ENCODE measurements around the gene ZNF408. TPM values are rescaled to one million over a fixed set of nuclear protein-coding genes. Genes with fewer than 3 reads are reported as not detected.

The ZNF408 gene
- polyA plus RNA-seq, 1 donor, result 9.5 TPM

DNA sequence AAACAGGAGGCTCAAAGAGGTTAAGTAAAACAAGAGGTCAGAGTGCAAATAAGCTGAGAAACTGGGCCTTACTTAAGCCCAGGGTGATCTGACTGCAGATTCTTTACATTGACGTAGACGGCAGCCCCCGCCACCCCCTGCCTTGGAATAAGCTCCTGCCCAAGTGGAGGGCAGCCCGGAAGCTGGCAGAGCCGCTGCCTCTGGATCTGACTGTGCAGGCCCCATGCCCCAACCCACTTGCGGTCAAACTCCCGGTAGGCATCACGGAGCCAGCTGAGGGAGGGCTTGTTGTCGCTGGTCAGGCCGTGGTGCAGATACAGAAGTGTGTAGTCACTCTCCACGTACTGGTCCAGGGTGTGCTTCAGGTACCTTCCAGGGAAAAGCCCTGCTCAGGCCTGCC lies 19.0 kb upstream of the ZNF408 start:
- Histone ChIP-seq H3K4me1 (ENCODE audit: control insufficient read depth, insufficient read depth, low read length) (peaks cover 6% of the 10 kb centered on the region), H3K27ac (ENCODE audit: low read length) (no peak overlapping the region), H3K9me3 (ENCODE audit: control insufficient read depth, low read depth, low read length) (no peaks in the 10 kb centered on the region), H3K4me3 (ENCODE audit: low read length) (no peak overlapping the region), H3K27me3 (ENCODE audit: control insufficient read depth, insufficient read depth, low read length) (no peaks in the 10 kb centered on the region), H3K36me3 (ENCODE audit: control insufficient read depth, insufficient read depth, low read length) (peaks cover 68% of the 10 kb centered on the region)
- no peak for DNase-seq
- WGBS (ENCODE audit: insufficient coverage, low lambda C conversion rate), result no CpG with 5 or more reads among the region's 11 CpGs

DNA sequence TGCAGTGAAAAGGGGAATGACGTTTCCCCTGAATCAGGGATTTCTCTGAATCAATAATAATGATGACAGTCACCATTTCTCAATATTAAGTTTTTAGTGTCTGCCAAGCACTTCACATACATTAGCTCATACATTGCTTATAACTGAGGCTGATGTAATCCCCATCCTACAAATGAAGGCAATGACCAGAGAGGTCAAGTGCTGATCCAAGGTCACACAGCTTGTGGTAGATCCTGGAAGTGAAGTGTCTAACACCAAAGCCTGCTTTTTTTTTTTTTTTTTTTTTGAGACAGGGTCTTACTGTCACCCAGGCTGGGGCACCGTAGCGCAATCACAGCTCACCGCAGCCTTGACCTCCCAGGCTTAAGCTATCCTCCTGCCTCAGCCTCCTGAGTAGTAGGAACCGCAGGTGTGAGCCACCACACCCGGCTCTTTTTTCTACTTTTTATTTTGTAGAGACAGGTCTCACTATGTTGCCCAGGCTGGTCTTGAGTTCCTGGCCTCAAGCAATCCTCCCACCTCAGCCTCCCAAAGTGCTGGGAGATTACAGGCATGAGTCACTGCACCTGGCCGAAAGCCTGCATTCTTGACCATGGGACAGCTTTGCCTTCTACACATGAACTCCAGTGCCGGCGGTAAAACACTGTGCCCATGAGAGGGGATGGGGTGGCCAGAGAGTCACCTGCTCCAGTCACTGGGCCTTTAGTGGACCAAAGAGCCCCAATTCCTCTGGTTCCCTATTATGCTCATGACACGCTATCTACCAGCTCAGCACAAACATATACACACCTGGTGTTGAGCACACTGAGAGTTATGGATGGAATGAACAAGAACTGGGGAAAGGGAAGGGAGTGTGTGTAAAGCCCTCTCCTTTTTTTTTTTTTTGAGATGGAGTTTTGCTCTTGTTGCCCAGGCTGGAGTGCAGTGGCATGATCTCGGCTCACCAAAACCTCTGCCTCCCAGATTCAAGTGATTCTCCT lies 17.8 kb upstream of the ZNF408 start:
- Histone ChIP-seq H3K27ac (ENCODE audit: low read length) (no peak overlapping the region), H3K36me3 (ENCODE audit: control insufficient read depth, insufficient read depth, low read length) (peaks cover 72% of the 10 kb centered on the region), H3K9me3 (ENCODE audit: control insufficient read depth, low read depth, low read length) (no peaks in the 10 kb centered on the region), H3K4me3 (ENCODE audit: low read length) (no peak overlapping the region), H3K27me3 (ENCODE audit: control insufficient read depth, insufficient read depth, low read length) (no peaks in the 10 kb centered on the region), H3K4me1 (ENCODE audit: control insufficient read depth, insufficient read depth, low read length) (peaks cover 6% of the 10 kb centered on the region)
- no CpG with 5 or more reads among the region's 11 CpGs for WGBS (ENCODE audit: insufficient coverage, low lambda C conversion rate)
- DNase-seq, result no peak

- Histone ChIP-seq H3K4me1 (ENCODE audit: control insufficient read depth, insufficient read depth, low read length) (peaks cover 4% of the 10 kb centered on the region), H3K4me3 (ENCODE audit: low read length) (no peak overlapping the region), H3K27ac (ENCODE audit: low read length) (no peak overlapping the region), H3K27me3 (ENCODE audit: control insufficient read depth, insufficient read depth, low read length) (no peaks in the 10 kb centered on the region), H3K36me3 (ENCODE audit: control insufficient read depth, insufficient read depth, low read length) (peaks cover 65% of the 10 kb centered on the region), H3K9me3 (ENCODE audit: control insufficient read depth, low read depth, low read length) (no peaks in the 10 kb centered on the region)
- 100% methylated on average over 1 of the region's 3 CpGs for WGBS (ENCODE audit: insufficient coverage, low lambda C conversion rate)
- DNase-seq, result no peak
Measured at GRCh38 chr11:46684367-46684766, 16.5 kb upstream of the ZNF408 start.

- DNase-seq, result no peak
- 60% methylated on average over 1 of the region's 15 CpGs for WGBS (ENCODE audit: insufficient coverage, low lambda C conversion rate)
- Histone ChIP-seq H3K27me3 (ENCODE audit: control insufficient read depth, insufficient read depth, low read length) (no peaks in the 10 kb centered on the region), H3K36me3 (ENCODE audit: control insufficient read depth, insufficient read depth, low read length) (peaks cover 52% of the 10 kb centered on the region), H3K4me1 (ENCODE audit: control insufficient read depth, insufficient read depth, low read length) (no peaks in the 10 kb centered on the region), H3K9me3 (ENCODE audit: control insufficient read depth, low read depth, low read length) (no peaks in the 10 kb centered on the region), H3K27ac (ENCODE audit: low read length) (no peak overlapping the region), H3K4me3 (ENCODE audit: low read length) (no peak overlapping the region)
Measured at GRCh38 chr11:46686886-46687795, 13.7 kb upstream of the ZNF408 start.

- Histone ChIP-seq H3K4me1 (ENCODE audit: control insufficient read depth, insufficient read depth, low read length) (no peaks in the 10 kb centered on the region), H3K36me3 (ENCODE audit: control insufficient read depth, insufficient read depth, low read length) (peaks cover 71% of the 10 kb centered on the region), H3K27ac (ENCODE audit: low read length) (no peak overlapping the region), H3K4me3 (ENCODE audit: low read length) (no peak overlapping the region), H3K9me3 (ENCODE audit: control insufficient read depth, low read depth, low read length) (no peaks in the 10 kb centered on the region), H3K27me3 (ENCODE audit: control insufficient read depth, insufficient read depth, low read length) (no peaks in the 10 kb centered on the region)
- no CpG with 5 or more reads among the region's 1 CpG for WGBS (ENCODE audit: insufficient coverage, low lambda C conversion rate)
- DNase-seq, result no peak
Measured at GRCh38 chr11:46690702-46691101, 10.1 kb upstream of the ZNF408 start.

GRCh38 chr11:46692450-46692849 lies 8.4 kb upstream of the ZNF408 start:
- Histone ChIP-seq H3K9me3 (ENCODE audit: control insufficient read depth, low read depth, low read length) (no peaks in the 10 kb centered on the region), H3K27ac (ENCODE audit: low read length) (no peak overlapping the region), H3K36me3 (ENCODE audit: control insufficient read depth, insufficient read depth, low read length) (peaks cover 69% of the 10 kb centered on the region), H3K4me3 (ENCODE audit: low read length) (no peak overlapping the region), H3K4me1 (ENCODE audit: control insufficient read depth, insufficient read depth, low read length) (peaks cover 2% of the 10 kb centered on the region), H3K27me3 (ENCODE audit: control insufficient read depth, insufficient read depth, low read length) (no peaks in the 10 kb centered on the region)
- no peak for DNase-seq
- no CpG with 5 or more reads among the region's 4 CpGs for WGBS (ENCODE audit: insufficient coverage, low lambda C conversion rate)

- Histone ChIP-seq H3K4me1 (ENCODE audit: control insufficient read depth, insufficient read depth, low read length) (peaks cover 11% of the 10 kb centered on the region), H3K36me3 (ENCODE audit: control insufficient read depth, insufficient read depth, low read length) (peaks cover 63% of the 10 kb centered on the region), H3K27ac (ENCODE audit: low read length) (no peak overlapping the region), H3K27me3 (ENCODE audit: control insufficient read depth, insufficient read depth, low read length) (no peaks in the 10 kb centered on the region), H3K4me3 (ENCODE audit: low read length) (no peak overlapping the region), H3K9me3 (ENCODE audit: control insufficient read depth, low read depth, low read length) (no peaks in the 10 kb centered on the region)
- DNase-seq, result no peak
- no CpG with 5 or more reads among the region's 2 CpGs for WGBS (ENCODE audit: insufficient coverage, low lambda C conversion rate)
Measured at GRCh38 chr11:46693597-46694012, 7.2 kb upstream of the ZNF408 start.

DNA sequence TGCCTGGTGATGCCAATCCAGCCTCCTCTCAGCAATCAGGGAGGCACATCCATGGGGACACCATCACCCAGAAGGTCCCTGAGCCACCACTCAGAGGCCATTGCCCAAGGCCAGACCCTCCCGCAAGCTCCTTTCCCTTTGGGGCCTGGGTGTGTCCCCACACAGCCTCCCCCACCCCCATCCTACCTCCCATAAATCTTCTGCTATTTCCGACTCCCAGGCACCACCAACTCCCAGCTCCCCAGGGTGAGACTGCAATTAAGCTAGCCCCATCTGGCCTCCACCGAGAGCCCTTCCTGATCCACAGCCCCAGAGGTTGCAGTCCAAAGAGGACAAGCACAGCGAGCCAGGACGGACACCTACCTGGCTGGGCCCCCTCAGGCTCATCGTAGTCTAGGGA lies 6.8 kb upstream of the ZNF408 start:
- Histone ChIP-seq H3K9me3 (ENCODE audit: control insufficient read depth, low read depth, low read length) (no peaks in the 10 kb centered on the region), H3K4me1 (ENCODE audit: control insufficient read depth, insufficient read depth, low read length) (peaks cover 15% of the 10 kb centered on the region), H3K27me3 (ENCODE audit: control insufficient read depth, insufficient read depth, low read length) (no peaks in the 10 kb centered on the region), H3K4me3 (ENCODE audit: low read length) (no peak overlapping the region), H3K27ac (ENCODE audit: low read length) (no peak overlapping the region), H3K36me3 (ENCODE audit: control insufficient read depth, insufficient read depth, low read length) (peaks cover 61% of the 10 kb centered on the region)
- no CpG with 5 or more reads among the region's 6 CpGs for WGBS (ENCODE audit: insufficient coverage, low lambda C conversion rate)
- no peak for DNase-seq

DNA sequence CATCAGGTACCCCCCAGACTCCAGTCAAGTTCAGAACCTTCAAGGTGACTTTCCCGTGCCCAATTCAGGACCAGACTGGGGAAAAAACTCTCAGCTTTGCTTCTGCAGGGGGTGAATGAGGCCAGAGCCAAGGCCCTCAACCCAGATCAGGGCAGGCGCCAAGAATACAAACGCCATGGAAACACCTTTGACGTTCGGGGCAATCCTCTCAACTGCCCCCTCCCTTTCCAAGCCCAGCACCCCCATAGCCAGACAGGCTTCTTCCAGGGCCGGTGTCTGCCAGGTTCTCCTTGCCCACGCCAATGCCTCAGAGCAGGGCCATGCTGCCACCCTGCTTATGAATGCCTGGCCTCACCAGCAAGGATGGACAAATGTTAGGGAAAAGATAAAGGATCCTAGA lies 6.2 kb upstream of the ZNF408 start:
- H3K27ac ChIP-seq (ENCODE audit: low read length), result no peak overlapping the region
- peaks cover 59% of the 10 kb centered on the region for H3K36me3 ChIP-seq (ENCODE audit: control insufficient read depth, insufficient read depth, low read length)
- peaks cover 19% of the 10 kb centered on the region for H3K4me1 ChIP-seq (ENCODE audit: control insufficient read depth, insufficient read depth, low read length)
- no peak for DNase-seq
- H3K9me3 ChIP-seq (ENCODE audit: control insufficient read depth, low read depth, low read length), result no peaks in the 10 kb centered on the region
- H3K4me3 ChIP-seq (ENCODE audit: low read length), result no peak overlapping the region
- WGBS (ENCODE audit: insufficient coverage, low lambda C conversion rate), result no CpG with 5 or more reads among the region's 7 CpGs
- no peaks in the 10 kb centered on the region for H3K27me3 ChIP-seq (ENCODE audit: control insufficient read depth, insufficient read depth, low read length)

Measured in large intestine (tissue), 3 donors.